GM18861 (cell line): ENCODE results near the gene LATS2.

ENCODE experiments used
- ATAC-seq: cut with Tn5 transposase; IDR thresholded peaks from one replicate; pipeline ENCODE4 v1.9.1; 2021; ENCODE audit not compliant: unreplicated experiment

Gene LATS2

DNA sequence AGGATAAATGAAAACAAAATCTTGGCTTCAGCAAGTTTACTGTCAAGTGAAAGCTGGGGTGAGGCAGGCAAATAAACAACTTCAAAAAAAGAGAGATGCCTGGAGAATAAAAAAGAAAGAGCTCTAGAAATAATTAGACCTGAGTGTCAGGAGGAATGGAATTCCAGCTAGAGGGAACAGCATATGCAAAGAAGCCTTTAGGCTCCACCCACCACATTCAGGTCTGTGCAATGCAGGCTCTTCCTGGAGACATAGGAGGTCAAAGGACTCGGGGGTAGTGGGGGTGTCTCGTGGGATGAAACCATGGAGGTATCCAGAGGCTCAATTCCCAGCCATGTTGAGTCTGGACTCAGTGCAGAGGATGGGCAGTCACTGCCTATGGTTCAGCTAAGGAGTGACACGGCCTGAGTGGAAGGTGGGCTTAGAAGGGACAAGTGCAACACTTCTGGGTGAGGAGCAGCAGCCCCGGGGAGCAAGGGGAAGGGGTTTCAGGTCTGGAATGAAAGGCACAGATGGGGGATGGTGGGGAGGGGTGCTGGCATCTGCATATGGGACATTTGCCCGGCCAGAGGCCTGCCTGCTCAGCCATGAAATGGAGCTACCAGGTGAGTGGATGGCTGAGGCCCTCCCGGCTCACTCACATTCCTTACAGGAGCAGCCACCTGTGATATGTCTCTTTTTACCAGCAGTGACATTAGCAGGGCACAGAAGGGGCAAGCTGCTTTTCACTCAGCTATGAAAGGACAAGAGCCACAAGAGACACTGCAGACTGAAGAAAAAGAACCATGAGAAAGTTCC, 12.3 kb downstream of the LATS2 start:
- ATAC-seq: no peak

DNA sequence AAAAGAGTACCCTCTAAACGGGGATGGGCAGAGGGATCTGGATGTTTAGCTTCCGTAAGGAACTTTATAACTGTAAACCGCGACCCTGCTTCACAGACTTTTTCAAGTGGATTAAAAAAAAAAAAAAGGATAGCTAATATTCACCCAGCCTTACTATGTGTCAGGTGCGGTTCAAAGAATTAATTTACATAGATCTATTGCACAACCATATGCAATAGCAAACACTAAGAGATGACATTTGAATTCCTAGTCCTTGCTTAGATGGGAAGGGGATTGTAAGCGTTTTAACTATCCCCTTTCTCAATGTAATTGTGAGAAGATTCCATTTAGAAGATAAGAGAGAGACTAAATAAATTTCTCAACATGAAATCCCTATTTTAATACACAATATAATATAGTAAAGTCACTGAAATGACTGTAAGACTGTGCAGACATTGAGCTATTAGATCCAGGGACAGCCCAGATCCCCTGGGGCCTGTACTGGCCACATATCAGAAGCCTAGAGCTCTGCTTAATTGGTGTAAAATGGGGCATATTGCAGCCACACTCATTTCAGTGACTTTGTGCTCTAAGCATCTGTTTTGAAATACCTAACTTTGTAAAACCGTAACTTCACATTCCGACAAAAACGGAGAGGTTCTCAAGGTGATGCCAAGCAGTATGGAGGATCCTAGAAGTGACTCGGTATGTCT, 13.6 kb downstream of the LATS2 start:
- no peak for ATAC-seq

DNA sequence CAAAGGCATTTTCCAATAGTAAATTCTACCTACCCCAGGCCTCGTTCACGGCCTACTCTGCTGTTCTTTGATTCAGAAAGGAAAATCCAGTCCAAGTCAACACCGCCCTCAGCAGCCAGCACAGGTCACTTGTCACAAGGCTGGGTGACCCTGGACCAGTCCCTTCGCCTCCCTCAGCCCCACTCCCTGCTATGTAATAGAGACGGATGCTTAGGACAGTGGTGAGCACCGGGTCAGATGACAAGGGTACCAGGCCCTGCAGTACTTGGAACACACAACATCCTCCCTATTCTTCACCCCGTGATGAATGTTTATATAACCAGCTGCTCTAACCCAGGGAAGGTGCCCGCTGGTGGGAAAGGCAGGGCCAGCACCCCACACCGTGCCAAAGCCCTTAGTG, 14.3 kb downstream of the LATS2 start:
- ATAC-seq: no peak

DNA sequence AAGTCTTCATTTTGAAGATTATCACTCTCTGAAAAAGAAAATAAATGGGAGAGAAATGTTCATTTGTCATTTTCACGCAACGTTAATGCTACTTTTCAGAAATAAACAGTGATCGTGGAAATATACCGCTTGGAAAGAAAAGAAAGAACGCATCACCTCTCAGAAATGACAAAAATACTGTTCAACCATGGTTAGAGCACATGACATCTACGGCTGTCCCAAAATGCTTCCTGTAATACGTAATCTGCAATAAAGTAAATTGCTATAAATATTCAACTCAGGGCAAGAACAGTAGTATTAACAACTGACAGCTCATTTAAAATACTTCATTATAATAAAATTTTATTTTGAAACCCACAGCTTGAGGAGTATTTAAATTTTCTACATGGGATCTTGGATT, 15.2 kb downstream of the LATS2 start:
- no peak for ATAC-seq

DNA sequence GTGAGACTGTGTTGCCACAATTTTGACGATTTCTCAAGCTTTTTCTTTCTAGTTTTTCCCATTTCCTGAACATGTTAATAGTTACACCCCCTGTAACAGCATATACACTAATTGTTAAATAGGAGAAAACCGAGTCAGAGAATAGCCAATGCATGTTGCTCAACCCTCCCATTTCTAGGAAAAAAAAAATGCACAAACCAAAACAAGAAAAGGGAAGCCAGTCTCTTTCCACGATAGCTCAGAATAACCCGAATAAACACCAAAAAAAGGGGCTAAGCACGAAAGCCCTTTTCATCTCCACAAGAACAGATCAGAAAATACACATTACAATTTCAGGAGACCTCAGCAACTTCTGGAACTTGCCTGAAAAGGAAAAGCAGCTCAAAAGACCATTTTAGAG, 16.3 kb downstream of the LATS2 start:
- ATAC-seq: no peak

DNA sequence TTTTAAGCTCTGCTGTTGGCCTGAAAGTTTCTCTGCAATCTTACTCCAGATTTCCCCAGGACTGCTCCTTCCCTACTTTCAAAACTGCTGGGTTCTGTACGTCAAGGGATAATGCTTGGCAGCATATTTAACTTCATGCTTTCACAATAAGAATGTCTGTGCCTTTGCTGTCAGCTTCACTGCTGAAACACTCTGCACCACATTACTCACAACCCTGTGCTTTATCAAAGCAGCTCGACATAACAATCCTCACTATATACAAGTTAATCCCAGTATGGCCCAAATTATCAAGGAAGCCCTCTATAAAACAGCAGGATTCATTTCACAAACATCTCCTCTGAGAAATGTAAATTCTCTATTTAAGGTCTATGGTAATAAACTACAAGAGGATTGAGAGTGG, 17.5 kb downstream of the LATS2 start:
- ATAC-seq: no peak

DNA sequence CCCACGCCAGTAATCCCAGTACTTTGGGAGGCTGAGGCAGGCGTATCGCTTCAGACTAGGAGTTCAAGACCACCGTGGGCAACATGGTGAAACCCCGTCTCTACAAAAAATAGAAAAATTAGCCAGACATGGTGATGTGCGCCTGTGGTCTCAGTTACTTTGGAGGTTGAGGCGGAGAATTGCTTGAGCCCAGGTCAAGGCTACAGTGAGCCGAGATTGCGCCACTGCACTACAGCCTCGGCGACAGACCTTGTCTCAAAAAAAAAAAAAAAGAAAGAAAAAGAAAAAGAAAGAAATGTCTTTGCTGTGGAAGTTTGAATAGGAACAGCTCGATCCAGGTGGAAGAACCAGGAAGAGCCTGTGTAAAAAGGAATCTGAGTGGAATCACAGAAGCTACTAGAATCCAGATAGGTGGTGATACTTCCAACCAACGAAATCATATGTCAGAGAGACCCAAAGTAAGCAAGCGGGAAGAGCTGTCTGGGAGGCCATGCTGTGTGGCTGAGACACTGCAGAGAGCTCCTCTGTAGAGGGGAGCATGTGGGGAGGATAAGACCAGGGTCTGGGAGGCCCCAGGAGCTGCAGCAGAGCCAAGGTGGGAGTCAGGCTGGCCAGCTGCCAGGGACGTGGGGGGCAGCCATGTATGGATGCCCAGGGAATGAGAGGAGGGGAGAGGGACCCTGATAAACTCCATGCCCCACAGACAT, 21.1 kb downstream of the LATS2 start:
- ATAC-seq: no peak

DNA sequence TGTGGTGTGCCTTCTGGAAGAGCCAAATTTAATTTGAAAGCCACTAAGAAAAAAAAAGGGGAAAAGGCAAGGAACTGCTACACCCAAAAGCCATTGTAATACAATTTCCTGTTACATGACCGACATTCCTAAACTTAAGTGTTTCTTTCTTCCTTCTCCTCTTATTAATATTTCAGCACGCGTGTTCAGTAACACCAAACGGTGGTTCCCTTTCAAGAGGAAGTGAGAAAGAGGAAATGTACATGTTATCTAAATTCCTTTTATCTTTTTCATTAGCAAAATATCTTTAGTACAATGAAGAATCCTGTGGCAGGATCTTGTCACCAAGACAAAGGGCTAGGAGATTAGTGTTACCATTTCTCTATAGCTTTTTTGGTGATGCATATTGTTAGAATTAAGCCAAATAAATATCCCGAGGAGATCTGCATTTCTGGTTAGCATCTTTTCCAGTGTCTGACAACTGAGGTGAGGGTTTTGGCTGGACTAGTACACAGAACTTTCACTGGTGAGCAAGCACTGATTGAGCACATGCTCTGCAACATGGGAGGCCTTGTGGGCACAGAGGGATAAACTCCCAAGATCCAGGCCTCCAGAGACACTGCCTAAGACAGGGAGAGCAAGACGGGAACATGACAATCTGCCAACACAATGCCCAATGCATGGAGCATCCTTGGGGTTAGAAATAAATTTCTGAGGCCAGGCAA, 22.1 kb downstream of the LATS2 start:
- ATAC-seq: no peak

DNA sequence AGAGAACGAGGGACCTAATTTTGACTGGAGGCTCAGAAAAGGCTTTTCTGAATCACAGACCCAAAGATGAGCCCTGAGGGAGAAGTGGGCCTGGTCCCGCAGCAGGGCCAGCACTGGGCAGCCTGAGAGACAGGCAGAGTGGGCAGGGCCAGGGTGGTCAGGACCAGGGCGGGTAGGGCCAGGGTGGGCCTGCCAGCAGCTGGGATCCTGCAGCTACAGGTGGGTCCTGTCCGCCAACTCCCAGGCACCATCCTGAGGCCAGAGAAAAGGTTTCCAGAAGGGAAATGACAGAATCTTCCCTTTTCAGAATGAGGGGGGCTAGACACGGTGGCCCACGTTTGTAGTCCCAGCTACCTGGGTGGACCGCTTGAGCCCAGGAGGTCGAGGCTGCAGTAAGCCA, 23.7 kb downstream of the LATS2 start:
- no peak for ATAC-seq

DNA sequence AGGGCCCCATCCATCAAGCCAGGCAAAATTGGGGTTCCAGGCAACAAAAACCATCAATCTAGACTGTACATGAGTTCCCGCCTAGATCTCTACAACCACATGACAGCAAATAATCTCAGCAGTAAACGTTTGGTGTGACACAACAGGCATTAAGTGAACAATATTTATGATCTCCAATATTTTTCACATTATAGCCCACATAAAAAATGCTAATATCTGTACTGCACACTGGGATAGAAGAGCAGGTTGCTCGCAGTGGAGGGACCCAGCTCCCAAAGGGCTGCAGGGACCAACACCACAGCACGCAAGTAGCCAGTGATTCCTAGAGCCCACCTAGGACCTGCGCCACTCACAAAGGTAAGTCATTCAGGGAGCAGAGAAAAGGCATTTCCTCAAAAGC, 25.9 kb downstream of the LATS2 start:
- no peak for ATAC-seq

DNA sequence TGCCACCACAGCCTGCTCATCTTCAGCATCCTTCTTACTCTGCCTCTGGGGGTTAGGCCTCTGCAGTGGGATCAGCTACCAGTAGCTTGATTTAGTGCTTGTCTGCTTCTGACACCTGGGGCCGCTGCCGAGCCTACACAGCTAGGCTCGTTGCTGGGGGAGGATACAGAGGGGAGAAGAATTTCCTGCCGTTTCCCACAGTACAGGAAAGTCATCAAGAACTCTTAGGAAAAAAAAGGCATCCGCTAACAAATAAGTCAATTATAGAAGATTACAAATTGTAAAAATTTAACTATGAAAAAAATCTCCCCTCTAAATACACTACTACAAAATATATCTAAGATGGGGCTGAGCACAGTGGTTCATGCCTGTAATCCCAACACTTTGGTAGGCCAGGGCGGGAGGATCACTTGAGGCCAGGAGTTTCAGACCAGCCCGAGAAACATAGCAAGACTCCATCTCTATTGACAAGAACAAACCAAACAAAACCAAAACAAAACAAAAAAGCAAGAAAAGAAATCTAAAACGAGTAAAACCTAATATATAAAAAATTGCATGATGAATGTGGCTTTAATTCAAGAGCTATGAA, 26.7 kb downstream of the LATS2 start:
- no peak for ATAC-seq

DNA sequence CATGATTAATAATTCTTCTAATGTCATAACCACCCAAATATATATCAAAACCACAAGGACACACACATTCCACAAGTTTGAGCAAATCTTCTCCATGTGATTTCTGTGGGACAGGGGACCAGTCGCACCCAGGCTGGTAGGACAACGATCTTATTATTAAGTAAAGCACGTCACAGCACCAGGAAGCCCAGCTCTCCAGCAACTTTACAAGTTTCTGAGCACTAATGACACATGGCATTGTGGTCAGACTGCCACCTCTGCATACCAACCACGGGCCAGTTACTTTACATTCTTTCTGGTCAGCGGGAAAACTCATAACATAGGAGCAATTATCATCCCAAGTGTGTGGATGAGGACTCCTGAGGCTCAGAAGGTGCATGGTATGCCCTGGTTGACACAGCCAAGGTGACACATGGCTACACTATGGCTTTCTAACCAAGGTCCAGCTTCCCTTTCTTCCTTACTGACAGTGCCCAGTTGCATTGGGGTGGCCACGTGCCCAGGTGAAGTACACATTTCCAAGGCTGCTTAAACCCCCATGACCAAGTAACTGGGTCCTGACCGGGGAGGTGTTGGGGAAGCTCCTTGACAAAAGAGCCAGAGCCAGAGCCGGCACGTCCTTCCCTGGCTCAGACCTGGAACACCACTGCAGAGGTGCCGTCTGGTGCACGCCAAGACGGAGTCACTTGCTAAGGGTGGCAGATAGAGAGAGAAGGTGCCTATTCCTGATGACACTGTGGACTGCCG, 27.4 kb downstream of the LATS2 start:
- no peak for ATAC-seq

DNA sequence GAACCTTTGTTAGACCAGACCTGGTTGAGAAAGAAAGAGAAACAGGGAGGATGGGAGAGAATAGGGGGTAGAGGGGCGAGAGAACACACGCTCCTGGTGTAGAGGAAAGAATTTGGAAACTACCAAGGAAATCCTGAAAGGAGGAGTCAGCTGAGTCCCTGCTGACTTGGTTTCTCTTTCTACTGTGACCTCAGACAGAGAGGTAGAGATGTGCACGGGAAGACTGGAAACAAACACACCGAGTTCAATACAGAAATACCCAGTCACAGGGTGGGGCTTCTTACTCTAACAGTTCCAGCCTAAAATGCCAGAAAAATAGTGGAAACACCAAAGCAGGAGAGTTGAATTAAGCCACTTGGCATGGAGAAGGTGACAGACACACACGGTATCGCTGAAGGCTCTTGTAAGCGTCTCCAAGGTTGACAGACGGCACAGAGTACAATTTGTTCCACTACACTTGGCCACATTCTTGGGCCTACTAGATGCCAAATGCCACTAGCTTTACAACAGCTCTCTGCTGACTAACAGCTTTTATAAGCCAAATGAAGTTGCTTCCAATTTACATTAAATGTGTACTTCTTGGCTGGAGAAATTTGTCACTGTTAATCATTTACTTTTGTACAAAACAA, 28.1 kb downstream of the LATS2 start:
- no peak for ATAC-seq

DNA sequence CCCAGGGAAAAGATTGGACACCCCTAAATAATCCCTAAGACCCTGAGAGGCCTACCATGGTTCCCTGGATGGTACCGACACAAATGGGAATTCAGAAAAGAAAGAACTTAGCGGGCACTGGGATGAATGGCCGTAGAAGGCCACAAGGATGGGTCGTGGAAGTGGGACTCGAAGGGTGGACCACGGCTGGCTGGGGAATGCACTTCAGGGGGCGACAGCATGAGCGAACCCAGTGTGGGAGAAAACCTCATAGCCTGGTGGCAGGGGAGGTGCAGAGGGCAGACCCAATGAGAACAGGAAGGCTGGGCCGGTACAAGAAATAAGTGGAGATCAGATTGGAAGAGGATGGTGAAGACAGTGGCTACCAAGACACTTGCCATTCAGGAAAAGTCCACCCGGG, 28.7 kb downstream of the LATS2 start:
- ATAC-seq: no peak

DNA sequence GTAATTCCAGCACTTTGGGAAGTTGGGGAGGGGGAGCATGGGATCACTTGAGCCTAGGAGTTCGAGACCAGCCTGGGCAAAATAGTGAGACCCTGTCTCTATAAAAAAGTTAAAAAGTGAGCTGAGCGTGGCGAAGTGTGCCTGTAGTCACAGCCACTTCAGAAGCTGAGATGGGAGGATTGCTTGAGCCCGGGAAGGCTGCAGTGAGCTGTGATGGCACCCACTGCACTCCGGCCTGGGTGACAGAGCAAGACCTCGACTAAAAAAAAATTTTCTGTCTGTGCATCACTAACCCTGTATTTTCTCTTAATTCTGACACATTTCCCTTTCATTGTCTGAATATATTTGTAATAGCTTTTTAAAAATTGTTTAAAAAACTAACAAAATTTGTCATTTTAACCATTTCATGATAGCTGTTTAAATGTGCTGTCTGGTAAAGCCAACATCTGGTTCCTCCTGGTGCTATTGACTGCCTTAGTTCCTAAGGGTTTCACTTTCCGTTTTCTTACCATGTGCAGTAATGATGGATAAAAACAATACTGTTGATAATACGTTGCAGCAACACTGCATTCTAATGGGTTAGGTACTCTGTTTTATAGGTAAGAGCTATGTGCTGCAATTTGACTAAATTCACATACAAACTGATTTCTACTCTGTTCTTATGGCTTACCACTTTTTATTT, 29.7 kb downstream of the LATS2 start:
- ATAC-seq: no peak

DNA sequence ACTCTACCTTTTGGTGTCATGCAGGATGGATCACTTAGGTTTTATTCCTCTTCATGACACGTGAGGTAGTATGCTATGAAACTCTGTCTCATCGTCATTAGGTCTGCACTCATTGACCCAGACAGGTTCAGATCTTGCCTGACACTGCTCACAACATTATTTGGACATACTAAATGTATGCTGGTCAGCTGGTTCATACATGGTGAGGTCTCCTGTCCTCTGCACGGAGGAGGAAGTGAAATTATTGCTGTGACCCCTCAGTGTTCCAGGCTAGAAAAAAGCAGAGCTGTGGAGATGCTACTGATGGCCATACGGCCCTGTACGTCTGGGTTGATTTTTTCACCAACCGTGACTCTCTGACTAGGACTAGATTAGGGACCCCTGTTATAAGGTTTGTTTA, 35.8 kb downstream of the LATS2 start:
- no peak for ATAC-seq

DNA sequence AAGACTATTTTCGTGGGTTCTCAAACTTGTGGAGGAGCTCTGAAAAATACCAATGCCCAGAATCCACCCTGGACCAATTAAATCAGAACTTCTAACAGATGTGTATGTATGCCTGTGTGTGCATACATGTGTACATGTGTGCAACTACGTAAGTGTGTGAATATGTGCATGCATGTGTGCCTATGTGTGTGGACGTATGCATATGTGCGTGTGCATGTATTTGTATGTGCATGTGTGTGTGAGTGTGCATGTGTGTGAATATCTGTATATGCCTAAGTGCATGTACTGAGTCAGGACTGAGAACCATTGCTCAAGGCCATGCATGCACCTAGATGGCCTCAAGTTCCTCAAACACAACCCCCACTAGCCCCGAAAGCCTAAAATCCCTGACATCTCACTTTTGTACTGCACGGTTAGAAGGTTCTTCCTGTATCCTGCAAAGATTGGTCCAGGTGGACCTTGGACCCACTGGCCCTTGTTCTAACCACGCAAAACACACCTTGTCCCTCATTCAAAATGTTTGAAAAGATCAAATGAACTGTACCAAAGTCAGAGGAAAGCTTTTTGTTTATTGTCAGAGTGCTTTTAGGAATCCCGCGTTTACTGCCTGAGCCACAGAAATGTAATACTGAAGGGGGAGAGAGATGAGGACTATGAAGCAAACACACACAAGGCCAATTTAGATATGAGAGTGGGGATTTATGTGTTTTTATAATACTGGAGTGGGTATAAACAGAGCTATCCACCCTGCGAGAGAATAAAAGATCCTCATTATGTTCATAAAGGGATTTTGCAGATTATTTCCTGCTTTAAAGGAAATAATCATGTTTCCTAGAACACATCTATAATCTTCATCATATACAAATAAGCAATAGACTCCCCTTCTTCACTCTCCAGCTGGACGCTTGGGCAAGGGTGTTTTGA, 39.1 kb downstream of the LATS2 start:
- no peak for ATAC-seq

DNA sequence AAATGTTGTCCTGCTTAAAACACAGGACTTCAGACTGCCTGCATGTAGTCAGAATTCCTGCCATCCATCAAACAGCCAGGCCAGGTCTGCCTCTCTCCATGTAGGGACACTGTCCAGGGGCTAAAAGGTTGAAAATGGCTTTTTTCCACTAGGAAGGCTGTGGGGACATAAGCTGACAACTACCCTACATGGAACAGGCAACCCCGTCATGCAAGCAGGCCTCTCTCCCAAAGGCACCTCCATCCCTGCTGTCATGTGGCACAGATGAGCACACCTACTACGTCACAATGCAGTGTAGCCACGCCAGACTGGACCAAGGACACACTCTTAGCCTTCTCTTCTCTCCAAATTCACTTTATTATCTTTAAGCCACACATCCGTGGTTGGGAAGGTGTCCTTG, 40.8 kb downstream of the LATS2 start:
- ATAC-seq: no peak
